Neural cell (in vitro differentiated cells): ENCODE results near the gene ZNF264.

Source experiments
- EZH2 ChIP-seq: fragments of 200-600, 300-800 bp; shearing (Covaris generic), sonication (generic); IDR thresholded peaks from 2 replicates; pipeline ENCODE4 v1.6.1; 2014; ENCODE audit warnings: antibody characterized with exemption, low read length, borderline replicate concordance, mild to moderate bottlenecking; ENCODE audit not compliant: insufficient read depth, poor library complexity, severe bottlenecking
- POLR2AphosphoS5 ChIP-seq: IDR thresholded peaks from 2 replicates; pipeline ENCODE4 v1.6.1; 2012
- TF ChIP-seq, protein P1 (sequence below): fragments of 450-650 bp; IDR thresholded peaks from 2 replicates; pipeline ENCODE4 v1.5.1; 2014; ENCODE audit warnings: antibody characterized with exemption, mild to moderate bottlenecking, moderate library complexity; ENCODE audit not compliant: poor library complexity, severe bottlenecking
- TF ChIP-seq, protein P2 (sequence below): IDR thresholded peaks from 2 replicates; pipeline ENCODE4 v1.6.1; 2012; ENCODE audit warnings: borderline replicate concordance

DNA sequence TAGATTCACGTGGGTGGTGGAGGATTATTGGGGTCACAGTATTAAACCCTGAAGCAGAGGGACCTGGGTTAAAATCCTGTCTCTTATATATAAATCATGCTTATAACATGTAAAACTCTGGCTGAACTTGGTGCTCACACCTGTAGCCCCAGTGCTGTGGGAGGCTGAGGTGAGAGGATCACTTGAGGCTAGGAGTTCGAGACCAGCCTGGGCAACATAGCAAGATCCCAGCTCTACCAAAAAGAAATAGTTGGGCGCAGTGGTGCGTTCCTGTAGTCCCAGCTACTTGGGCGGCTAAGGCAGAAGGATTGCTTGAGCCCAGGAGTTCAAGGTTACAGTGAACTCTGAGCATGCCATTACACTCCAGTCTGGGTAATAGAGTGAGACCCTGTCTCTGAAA is 51.5 kb downstream of the ZNF264 start:
- TF ChIP-seq, protein P1, sequence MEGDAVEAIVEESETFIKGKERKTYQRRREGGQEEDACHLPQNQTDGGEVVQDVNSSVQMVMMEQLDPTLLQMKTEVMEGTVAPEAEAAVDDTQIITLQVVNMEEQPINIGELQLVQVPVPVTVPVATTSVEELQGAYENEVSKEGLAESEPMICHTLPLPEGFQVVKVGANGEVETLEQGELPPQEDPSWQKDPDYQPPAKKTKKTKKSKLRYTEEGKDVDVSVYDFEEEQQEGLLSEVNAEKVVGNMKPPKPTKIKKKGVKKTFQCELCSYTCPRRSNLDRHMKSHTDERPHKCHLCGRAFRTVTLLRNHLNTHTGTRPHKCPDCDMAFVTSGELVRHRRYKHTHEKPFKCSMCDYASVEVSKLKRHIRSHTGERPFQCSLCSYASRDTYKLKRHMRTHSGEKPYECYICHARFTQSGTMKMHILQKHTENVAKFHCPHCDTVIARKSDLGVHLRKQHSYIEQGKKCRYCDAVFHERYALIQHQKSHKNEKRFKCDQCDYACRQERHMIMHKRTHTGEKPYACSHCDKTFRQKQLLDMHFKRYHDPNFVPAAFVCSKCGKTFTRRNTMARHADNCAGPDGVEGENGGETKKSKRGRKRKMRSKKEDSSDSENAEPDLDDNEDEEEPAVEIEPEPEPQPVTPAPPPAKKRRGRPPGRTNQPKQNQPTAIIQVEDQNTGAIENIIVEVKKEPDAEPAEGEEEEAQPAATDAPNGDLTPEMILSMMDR: no peak
- TF ChIP-seq POLR2AphosphoS5 (no peak), EZH2 (no peak)
- TF ChIP-seq, protein P2, sequence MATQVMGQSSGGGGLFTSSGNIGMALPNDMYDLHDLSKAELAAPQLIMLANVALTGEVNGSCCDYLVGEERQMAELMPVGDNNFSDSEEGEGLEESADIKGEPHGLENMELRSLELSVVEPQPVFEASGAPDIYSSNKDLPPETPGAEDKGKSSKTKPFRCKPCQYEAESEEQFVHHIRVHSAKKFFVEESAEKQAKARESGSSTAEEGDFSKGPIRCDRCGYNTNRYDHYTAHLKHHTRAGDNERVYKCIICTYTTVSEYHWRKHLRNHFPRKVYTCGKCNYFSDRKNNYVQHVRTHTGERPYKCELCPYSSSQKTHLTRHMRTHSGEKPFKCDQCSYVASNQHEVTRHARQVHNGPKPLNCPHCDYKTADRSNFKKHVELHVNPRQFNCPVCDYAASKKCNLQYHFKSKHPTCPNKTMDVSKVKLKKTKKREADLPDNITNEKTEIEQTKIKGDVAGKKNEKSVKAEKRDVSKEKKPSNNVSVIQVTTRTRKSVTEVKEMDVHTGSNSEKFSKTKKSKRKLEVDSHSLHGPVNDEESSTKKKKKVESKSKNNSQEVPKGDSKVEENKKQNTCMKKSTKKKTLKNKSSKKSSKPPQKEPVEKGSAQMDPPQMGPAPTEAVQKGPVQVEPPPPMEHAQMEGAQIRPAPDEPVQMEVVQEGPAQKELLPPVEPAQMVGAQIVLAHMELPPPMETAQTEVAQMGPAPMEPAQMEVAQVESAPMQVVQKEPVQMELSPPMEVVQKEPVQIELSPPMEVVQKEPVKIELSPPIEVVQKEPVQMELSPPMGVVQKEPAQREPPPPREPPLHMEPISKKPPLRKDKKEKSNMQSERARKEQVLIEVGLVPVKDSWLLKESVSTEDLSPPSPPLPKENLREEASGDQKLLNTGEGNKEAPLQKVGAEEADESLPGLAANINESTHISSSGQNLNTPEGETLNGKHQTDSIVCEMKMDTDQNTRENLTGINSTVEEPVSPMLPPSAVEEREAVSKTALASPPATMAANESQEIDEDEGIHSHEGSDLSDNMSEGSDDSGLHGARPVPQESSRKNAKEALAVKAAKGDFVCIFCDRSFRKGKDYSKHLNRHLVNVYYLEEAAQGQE: no peak
